CD4-positive, alpha-beta memory T cell (primary cell): Measurements from ENCODE around the gene PBX1. TPM values are rescaled to one million over a fixed set of nuclear protein-coding genes. Genes with fewer than 3 reads are reported as not detected.
A peak's percentile ranks its signal among the peaks of the same experiment; 100 is the strongest.
"Not testable (repeated sequence)": the region's sequence is repeated elsewhere in the genome, so short reads cannot be mapped to it uniquely, and the experiment has no call there.

Experiments used
- CTCF ChIA-PET: fragments of 350-600 bp; sonication (Branson Sonifier 250); formaldehyde crosslinking; loops from one replicate; lab custom pipeline; 2021; ENCODE audit warnings: inconsistent platforms; ENCODE audit not compliant: partially characterized antibody; lab: Charles Lee
- POLR2A ChIA-PET: fragments of 350-600 bp; sonication (Branson Sonifier 250); formaldehyde crosslinking; loops from one replicate; lab custom pipeline; 2021; ENCODE audit not compliant: partially characterized antibody; lab: Charles Lee
- DNase-seq, 5 donors: peaks; one replicate each; pipeline versions ENCODE4 v3.0.0 to v3.0.0-alpha.2; 2020 to 2022; ENCODE audit warnings: mixed read lengths in 1 of 5
- H3K27ac ChIP-seq: one replicate; pipeline ENCODE4 v1.7.0; 2013; ENCODE audit warnings: low read depth, low read length
- H3K27me3 ChIP-seq: 2 replicates; pipeline ENCODE4 v1.7.0; 2013; ENCODE audit warnings: mild to moderate bottlenecking, low read length, moderate library complexity; ENCODE audit not compliant: insufficient read depth
- H3K36me3 ChIP-seq: 2 replicates; pipeline ENCODE4 v1.7.0; 2013; ENCODE audit warnings: mild to moderate bottlenecking, low read length, moderate library complexity; ENCODE audit not compliant: insufficient read depth
- H3K4me1 ChIP-seq: 2 replicates; pipeline ENCODE4 v1.7.0; 2013; ENCODE audit warnings: mild to moderate bottlenecking, low read length, moderate library complexity; ENCODE audit not compliant: insufficient read depth
- H3K4me3 ChIP-seq, 2 donors: one replicate each; pipeline ENCODE4 v1.7.0; 2013; ENCODE audit warnings: low read length in 2 of 2, mild to moderate bottlenecking in 1 of 2
- H3K9me3 ChIP-seq, 2 donors: one replicate each; pipeline ENCODE4 v1.7.0; 2013; ENCODE audit warnings: low read length in 2 of 2, control low read depth in 1 of 2; ENCODE audit not compliant: control insufficient read depth in 1 of 2
- H3K27ac Mint-ChIP-seq, 7 donors: one replicate each; pipeline ENCODE4 v1.8.0; 2020 to 2021; ENCODE audit warnings: mixed read lengths in 7 of 7, mild to moderate bottlenecking in 6 of 7, inconsistent platforms in 3 of 7, moderate library complexity in 3 of 7
- H3K27me3 Mint-ChIP-seq, 2 donors: one replicate each; pipeline ENCODE4 v1.8.0; 2020 to 2021; ENCODE audit warnings: mixed read lengths in 2 of 2
- H3K36me3 Mint-ChIP-seq, 2 donors: one replicate each; pipeline ENCODE4 v1.8.0; 2020 to 2021; ENCODE audit warnings: mixed read lengths in 2 of 2, inconsistent platforms in 1 of 2, mild to moderate bottlenecking in 1 of 2
- H3K4me1 Mint-ChIP-seq, 4 donors: one replicate each; pipeline ENCODE4 v1.8.0; 2020 to 2021; ENCODE audit warnings: mixed read lengths in 4 of 4, mild to moderate bottlenecking in 1 of 4
- H3K4me3 Mint-ChIP-seq, 8 donors: one replicate each; pipeline ENCODE4 v1.8.0; 2020 to 2021; ENCODE audit warnings: mixed read lengths in 8 of 8, mild to moderate bottlenecking in 7 of 8, moderate library complexity in 6 of 8, inconsistent platforms in 3 of 8
- H3K9me3 Mint-ChIP-seq, 8 donors: one replicate each; pipeline ENCODE4 v1.8.0; 2020 to 2021; ENCODE audit warnings: mixed read lengths in 8 of 8, mild to moderate bottlenecking in 5 of 8, inconsistent platforms in 3 of 8, moderate library complexity in 1 of 8
- intact Hi-C: fragments of 100-400 bp; cut with micrococcal nuclease; formaldehyde crosslinking; loops from one replicate; pipeline ENCODE4 v1.15.1; 2023
- polyA plus RNA-seq, 2 donors: library from polyadenylated mRNA; unstranded; fragments of 300-500 nt; fragmentation: Illumina TruSeq; gene quantifications; one replicate each; pipeline ENCODE4 v1.2.3, GENCODE V29; 2021
- total RNA-seq, 2 experiments: library from RNA; stranded (reverse); gene quantifications; one replicate each; pipeline ENCODE4 v1.2.3, GENCODE V29; 2021

PBX1 gene
- total and polyA plus RNA-seq, 4 experiments from 2014 or later: 0.06 to 0.70 (median 0.53) TPM; not detected in 1

GRCh38 chr1:164518692-164519332 is 40.2 kb upstream of the PBX1 start:
- Mint-ChIP-seq H3K4me3 (no peak overlapping the region), H3K4me1 (no peaks in the 10 kb centered on the region), H3K36me3 (no peaks in the 10 kb centered on the region), H3K9me3 (peaks cover 0 to 11% (median 2%) of the 10 kb centered on the region in 8 donors), H3K27ac (no peak overlapping the region), H3K27me3 (no peaks in the 10 kb centered on the region)
- Histone ChIP-seq H3K27ac (no peak overlapping the region), H3K4me1 (no peaks in the 10 kb centered on the region), H3K27me3 (no peaks in the 10 kb centered on the region), H3K9me3 (no peaks in the 10 kb centered on the region), H3K4me3 (no peak overlapping the region), H3K36me3 (no peaks in the 10 kb centered on the region)
- ChIA-PET POLR2A (no interaction called here), CTCF (interaction anchor here (1.1 kb wide), 1 partner anchor 13 kb away, joined by 3 read pairs; no protein-coding TSS in a partner anchor)
- no peak for DNase-seq
- intact Hi-C loops: no loop called here

GRCh38 chr1:164519426-164519825 is 39.6 kb upstream of the PBX1 start:
- H3K4me3 ChIP-seq: no peak overlapping the region
- ChIA-PET CTCF (interaction anchor here (1.1 kb wide), 1 partner anchor 12 kb away, joined by 3 read pairs; no protein-coding TSS in a partner anchor), POLR2A (no interaction called here)
- no peak for DNase-seq
- H3K4me3 Mint-ChIP-seq: no peak overlapping the region
- peaks cover 0 to 9% (median 2%) of the 10 kb centered on the region in 8 donors for H3K9me3 Mint-ChIP-seq
- no peaks in the 10 kb centered on the region for H3K36me3 Mint-ChIP-seq
- H3K9me3 ChIP-seq: no peaks in the 10 kb centered on the region
- H3K27me3 ChIP-seq: no peaks in the 10 kb centered on the region
- no peaks in the 10 kb centered on the region for H3K27me3 Mint-ChIP-seq
- H3K27ac ChIP-seq: no peak overlapping the region
- no peaks in the 10 kb centered on the region for H3K4me1 ChIP-seq
- intact Hi-C loops: no loop called here
- no peaks in the 10 kb centered on the region for H3K4me1 Mint-ChIP-seq
- H3K36me3 ChIP-seq: no peaks in the 10 kb centered on the region
- H3K27ac Mint-ChIP-seq: no peak overlapping the region

- Mint-ChIP-seq H3K4me3 (no peak overlapping the region), H3K4me1 (no peaks in the 10 kb centered on the region), H3K36me3 (peaks cover 0 to 2% of the 10 kb centered on the region in 2 donors), H3K27me3 (no peaks in the 10 kb centered on the region), H3K27ac (no peak overlapping the region), H3K9me3 (peaks cover 5 to 37% (median 13%) of the 10 kb centered on the region in 8 donors)
- Histone ChIP-seq H3K27me3 (no peaks in the 10 kb centered on the region), H3K36me3 (no peaks in the 10 kb centered on the region), H3K4me3 (no peak overlapping the region), H3K4me1 (no peaks in the 10 kb centered on the region), H3K9me3 (no peaks in the 10 kb centered on the region), H3K27ac (no peak overlapping the region)
- ChIA-PET CTCF (no interaction called here), POLR2A (no interaction called here)
- DNase-seq: no peak
- intact Hi-C loops: no loop called here
Measured at GRCh38 chr1:164524810-164525209, 34.2 kb upstream of the PBX1 start.

- POLR2A ChIA-PET: no interaction called here
- no peak overlapping the region for H3K4me3 ChIP-seq
- H3K4me1 ChIP-seq: no peaks in the 10 kb centered on the region
- H3K4me3 Mint-ChIP-seq: no peak overlapping the region
- no peak overlapping the region for H3K27ac Mint-ChIP-seq
- no peaks in the 10 kb centered on the region for H3K36me3 ChIP-seq
- CTCF ChIA-PET: no interaction called here
- H3K27ac ChIP-seq: no peak overlapping the region
- no peak for DNase-seq
- no peaks in the 10 kb centered on the region for H3K27me3 Mint-ChIP-seq
- no peaks in the 10 kb centered on the region for H3K27me3 ChIP-seq
- no peaks in the 10 kb centered on the region for H3K36me3 Mint-ChIP-seq
- intact Hi-C loops: no loop called here
- no peaks in the 10 kb centered on the region for H3K4me1 Mint-ChIP-seq
- H3K9me3 ChIP-seq: no peaks in the 10 kb centered on the region
- peaks cover 0 to 6% (median 0%) of the 10 kb centered on the region in 8 donors for H3K9me3 Mint-ChIP-seq
Measured at GRCh38 chr1:164534863-164535610, 23.9 kb upstream of the PBX1 start.

GRCh38 chr1:164552463-164552988 is 6.5 kb upstream of the PBX1 start:
- H3K36me3 ChIP-seq, H3K36me3 Mint-ChIP-seq, H3K9me3 ChIP-seq, H3K27ac Mint-ChIP-seq, H3K27me3 Mint-ChIP-seq, H3K4me1 ChIP-seq, intact Hi-C loops, H3K4me1 Mint-ChIP-seq, H3K27ac ChIP-seq, H3K4me3 Mint-ChIP-seq, CTCF ChIA-PET, POLR2A ChIA-PET, H3K27me3 ChIP-seq, H3K4me3 ChIP-seq, DNase-seq: not testable (repeated sequence)
- peaks cover 8 to 38% (median 27%) of the 10 kb centered on the region in 8 donors for H3K9me3 Mint-ChIP-seq

GRCh38 chr1:164557270-164557669 is 1.7 kb upstream of the PBX1 start:
- no peaks in the 10 kb centered on the region for H3K36me3 ChIP-seq
- no peaks in the 10 kb centered on the region for H3K27me3 ChIP-seq
- peaks cover 6% of the 10 kb centered on the region for H3K4me1 ChIP-seq
- no peak overlapping the region for H3K4me3 ChIP-seq
- intact Hi-C loops: no loop called here
- no peak for DNase-seq
- Mint-ChIP-seq H3K9me3 (peaks cover 4 to 23% (median 16%) of the 10 kb centered on the region in 8 donors), H3K4me3 (no peak overlapping the region), H3K27me3 (peaks cover 9 to 12% of the 10 kb centered on the region in 2 donors), H3K4me1 (peaks cover 2 to 20% (median 11%) of the 10 kb centered on the region in 4 donors), H3K36me3 (no peaks in the 10 kb centered on the region), H3K27ac (no peak overlapping the region)
- H3K9me3 ChIP-seq: no peaks in the 10 kb centered on the region
- no peak overlapping the region for H3K27ac ChIP-seq
- ChIA-PET CTCF (no interaction called here), POLR2A (no interaction called here)

GRCh38 chr1:164559342-164560051 is 513 bp downstream of the PBX1 start:
- intact Hi-C loops: no loop called here
- Mint-ChIP-seq H3K9me3 (peaks cover 0 to 7% (median 3%) of the 10 kb centered on the region in 8 donors), H3K36me3 (no peaks in the 10 kb centered on the region), H3K27ac (peak overlapping the region in 1 of 7 donors; percentile 16), H3K4me1 (peaks cover 2 to 20% (median 11%) of the 10 kb centered on the region in 4 donors), H3K4me3 (peak overlapping the region; percentile 73 to 89 (median 84)), H3K27me3 (peaks cover 9 to 10% of the 10 kb centered on the region in 2 donors)
- H3K36me3 ChIP-seq: no peaks in the 10 kb centered on the region
- peaks cover 6% of the 10 kb centered on the region for H3K4me1 ChIP-seq
- H3K9me3 ChIP-seq: no peaks in the 10 kb centered on the region
- H3K4me3 ChIP-seq: no peak overlapping the region
- DNase-seq: no peak
- CTCF ChIA-PET: no interaction called here
- POLR2A ChIA-PET: no interaction called here
- H3K27ac ChIP-seq: no peak overlapping the region
- no peaks in the 10 kb centered on the region for H3K27me3 ChIP-seq
